GM19324 (cell line): Measurements from ENCODE around the gene MALT1.
"Not testable (repeated sequence)": the region's sequence is repeated elsewhere in the genome, so short reads cannot be mapped to it uniquely, and the experiment has no call there.

ENCODE experiments used
- ATAC-seq: cut with Tn5 transposase; IDR thresholded peaks from one replicate; pipeline ENCODE4 v1.9.1; 2021; ENCODE audit warnings: mild to moderate bottlenecking, moderate library complexity; ENCODE audit not compliant: unreplicated experiment, low FRiP score

MALT1 gene, protein sequence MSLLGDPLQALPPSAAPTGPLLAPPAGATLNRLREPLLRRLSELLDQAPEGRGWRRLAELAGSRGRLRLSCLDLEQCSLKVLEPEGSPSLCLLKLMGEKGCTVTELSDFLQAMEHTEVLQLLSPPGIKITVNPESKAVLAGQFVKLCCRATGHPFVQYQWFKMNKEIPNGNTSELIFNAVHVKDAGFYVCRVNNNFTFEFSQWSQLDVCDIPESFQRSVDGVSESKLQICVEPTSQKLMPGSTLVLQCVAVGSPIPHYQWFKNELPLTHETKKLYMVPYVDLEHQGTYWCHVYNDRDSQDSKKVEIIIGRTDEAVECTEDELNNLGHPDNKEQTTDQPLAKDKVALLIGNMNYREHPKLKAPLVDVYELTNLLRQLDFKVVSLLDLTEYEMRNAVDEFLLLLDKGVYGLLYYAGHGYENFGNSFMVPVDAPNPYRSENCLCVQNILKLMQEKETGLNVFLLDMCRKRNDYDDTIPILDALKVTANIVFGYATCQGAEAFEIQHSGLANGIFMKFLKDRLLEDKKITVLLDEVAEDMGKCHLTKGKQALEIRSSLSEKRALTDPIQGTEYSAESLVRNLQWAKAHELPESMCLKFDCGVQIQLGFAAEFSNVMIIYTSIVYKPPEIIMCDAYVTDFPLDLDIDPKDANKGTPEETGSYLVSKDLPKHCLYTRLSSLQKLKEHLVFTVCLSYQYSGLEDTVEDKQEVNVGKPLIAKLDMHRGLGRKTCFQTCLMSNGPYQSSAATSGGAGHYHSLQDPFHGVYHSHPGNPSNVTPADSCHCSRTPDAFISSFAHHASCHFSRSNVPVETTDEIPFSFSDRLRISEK

DNA sequence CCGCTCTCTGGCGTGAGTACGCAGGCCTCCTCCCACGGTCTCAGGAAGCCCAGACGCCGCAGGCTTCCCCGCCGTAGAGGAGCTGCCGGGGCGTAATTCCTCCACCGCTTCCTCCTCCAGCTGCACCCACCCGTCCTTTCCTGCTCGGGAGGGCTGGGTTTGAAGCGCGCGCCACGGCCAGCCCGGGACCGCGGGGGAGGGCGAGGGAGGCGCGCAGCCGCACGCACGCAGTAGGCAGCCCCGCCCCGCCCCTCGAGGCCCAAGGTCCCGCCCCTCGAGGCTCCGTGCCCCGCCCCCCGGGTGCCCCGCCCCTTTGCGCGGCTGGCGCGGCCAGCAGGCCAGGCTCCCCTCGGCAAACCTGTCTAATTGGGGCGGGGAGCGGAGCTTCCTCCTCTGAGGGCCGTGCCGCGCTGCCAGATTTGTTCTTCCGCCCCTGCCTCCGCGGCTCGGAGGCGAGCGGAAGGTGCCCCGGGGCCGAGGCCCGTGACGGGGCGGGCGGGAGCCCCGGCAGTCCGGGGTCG lies at the start of gene MALT1:
MALT1 (plus strand) TSS at position 355 of the 521 bp plus-strand sequence. CDS start 179 bp downstream, outside the sequence.
- peak; percentile 88 for ATAC-seq

DNA sequence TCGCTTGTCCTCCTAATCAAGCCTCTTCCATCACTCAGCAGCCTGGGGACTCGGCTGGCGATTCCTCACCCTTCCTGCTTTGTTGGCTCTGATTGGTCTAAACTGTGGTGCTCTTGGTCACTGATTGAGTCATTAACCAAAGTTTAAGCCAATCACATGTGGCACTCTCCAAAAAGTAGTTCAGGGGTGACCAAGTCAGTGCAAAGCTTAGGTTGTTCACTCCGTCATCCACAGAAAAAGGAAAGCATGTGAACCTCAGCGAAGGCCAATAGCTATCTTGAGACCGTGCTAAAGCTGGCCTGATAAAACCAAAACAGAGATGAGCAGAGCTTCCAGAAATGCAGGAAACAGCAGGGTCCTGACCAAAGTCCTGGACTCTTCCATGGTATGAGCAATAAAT lies 47.3 kb upstream of the MALT1 start:
- no peak for ATAC-seq

DNA sequence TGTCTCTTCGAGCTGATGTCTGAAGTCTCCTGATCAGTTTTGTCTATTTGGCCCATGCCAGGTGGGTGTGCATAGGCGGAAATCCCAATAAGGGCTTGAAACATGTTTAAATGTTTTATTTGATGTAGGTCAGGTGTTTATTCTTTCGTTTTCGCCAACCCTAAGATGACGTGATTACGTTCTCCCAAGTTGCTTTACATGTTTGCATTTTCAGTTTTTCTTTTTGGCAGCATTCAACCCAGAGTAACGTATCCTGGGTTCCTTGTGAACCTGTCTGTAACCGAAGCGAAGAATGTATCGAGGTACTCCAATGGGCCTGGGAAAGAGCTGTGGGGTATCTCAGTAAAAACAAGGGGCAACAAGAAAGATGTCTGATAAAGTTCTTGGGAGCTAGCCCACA lies 45.4 kb upstream of the MALT1 start:
- ATAC-seq, result no peak

DNA sequence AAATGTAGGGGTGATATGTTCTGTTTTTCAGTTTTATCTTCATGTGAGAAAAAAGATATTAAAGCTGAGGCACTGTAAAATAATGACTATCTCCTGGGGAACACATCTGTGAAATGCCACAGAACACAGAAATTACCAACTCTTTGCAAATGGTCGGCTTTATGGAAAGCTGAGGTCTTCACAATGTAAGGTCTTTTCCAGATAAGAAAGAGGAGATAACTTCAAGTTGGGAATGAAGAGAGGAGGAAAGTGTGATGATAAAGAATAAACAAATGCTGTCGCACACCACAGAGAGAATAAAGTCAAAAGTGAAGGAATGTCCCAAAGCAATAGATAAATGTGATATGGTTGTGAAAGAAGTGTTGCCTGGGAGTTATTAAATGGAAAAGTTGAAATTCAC lies 41.2 kb upstream of the MALT1 start:
- ATAC-seq, result no peak

DNA sequence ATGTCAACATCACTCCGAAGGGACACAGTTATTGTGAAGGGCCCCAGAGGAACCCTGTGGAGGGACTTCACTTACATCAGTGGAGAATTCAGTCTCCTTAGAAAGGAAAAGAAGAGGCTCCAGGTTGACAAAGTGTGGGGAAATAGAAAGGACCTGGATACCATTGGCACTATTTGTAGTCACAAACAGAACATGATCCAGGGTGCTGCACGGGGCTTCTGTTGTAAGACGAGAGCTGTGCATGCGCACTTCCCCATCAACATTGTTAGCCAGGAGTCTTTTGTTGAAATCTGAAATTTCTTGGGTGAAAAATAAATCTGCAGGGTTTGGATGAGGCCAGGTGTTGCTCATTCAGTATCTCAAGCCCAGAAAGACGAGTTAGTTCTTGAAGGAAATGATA lies 40.0 kb upstream of the MALT1 start:
- ATAC-seq, result no peak

DNA sequence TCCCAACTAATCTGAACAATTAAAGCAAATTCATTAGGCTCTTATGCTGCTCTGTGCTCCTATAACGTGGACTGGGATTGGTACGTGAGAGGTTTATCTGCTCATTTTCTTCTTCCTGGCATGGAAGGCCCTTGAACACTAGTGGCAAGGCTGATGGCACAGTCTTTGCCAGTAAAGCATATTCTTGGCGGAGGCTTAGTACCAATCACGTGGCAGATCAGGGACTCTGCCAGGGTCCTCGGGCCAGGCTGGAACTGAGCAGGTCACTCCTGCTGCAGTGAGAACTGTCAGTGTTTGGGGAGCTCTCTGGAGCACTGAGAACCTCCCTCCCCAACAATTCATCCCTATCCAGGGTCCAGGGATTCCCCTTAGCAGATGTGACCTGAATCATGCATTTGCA lies 38.7 kb upstream of the MALT1 start:
- no peak for ATAC-seq

DNA sequence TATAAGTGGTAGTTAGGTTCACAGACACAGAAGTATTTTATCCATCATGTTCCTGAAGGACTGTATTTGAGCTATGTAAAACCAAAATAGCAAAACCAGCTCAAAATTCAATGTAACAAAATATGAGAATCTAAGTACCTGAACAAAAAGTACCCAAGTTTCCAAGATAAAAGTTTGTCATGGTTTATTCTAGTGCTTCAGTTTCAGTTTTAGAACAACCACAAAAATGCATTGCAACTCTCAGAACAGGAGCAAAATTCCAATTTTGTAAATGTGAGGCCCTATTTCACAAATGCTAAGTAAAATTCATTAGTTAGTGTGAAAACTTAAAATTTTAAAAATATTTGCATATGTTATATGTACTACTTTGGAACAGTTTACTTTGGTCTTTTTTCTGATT lies 37.4 kb upstream of the MALT1 start:
- ATAC-seq, result no peak

DNA sequence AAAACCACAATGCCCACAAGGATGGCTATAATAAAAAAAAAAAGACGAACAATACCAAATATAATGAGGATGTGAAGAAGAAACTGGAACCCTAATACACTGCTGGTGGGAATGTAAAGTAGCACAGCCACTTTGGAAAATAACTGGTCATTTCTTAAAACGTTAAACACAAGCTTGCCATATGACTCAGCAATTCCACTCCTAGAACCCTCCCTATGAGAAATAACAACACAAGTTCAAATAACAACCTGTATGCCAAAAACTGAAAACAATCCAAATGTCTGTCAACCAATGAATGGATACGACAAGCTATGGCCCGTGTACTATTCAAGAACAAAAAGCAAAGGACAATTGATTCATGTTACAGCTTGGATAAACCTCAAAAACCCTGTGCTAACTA lies 35.4 kb upstream of the MALT1 start:
- no peak for ATAC-seq

DNA sequence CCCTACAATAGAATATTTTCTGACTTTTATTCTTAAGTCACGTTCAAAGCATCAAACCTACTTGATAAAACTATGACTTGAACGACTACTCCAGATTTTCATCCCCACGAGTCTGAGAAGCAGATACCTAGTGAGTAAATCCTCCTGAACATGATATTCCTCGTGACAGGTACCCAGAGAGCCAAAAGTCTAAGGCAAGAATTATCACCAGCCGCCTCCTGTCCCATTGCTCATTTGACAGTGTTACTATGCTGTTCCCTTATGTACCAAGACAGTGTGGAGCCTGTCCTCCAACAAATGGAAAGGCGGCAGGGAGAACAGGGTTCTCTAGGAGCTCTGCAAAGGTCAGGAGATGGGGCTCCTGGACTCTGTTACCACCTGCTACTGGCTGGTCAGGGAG lies 34.1 kb upstream of the MALT1 start:
- no peak for ATAC-seq

DNA sequence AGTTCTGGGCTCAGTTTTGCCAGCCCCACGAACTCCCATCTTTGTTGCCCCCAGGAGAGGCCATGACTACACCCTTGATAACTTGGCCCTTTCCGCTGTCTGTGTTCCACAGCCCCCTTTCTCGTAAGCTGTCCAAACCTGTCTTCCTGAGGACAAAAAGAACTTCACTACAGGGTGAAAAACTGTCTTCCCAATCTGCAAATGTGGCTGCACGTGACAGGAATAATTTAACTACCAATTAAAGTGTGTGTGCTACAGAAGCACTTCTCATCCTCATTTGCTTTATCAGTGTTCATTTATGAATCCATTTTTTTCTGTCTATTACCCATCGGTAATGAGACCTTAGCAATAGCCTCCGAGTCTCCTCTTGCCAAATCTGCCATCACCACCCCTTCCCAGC lies 33.3 kb upstream of the MALT1 start:
- ATAC-seq, result no peak

DNA sequence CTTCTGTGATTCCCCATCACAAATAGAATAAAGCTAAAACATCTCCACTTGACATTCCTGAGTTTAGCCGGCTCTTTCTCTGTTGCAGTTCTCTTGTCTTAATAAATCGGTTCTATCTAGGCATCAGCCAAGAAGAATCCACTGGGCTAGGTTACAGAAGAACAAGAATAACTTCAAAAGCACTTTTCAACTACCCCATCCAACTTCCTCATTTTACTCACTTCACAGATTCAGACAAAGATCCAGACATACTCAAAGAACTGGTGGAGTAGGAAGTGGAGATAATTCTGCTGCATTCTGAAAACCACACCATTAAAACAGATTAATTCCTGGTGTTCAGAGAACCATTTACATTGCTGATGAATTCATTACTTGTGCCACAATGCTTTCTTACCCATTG lies 32.8 kb upstream of the MALT1 start:
- no peak for ATAC-seq

DNA sequence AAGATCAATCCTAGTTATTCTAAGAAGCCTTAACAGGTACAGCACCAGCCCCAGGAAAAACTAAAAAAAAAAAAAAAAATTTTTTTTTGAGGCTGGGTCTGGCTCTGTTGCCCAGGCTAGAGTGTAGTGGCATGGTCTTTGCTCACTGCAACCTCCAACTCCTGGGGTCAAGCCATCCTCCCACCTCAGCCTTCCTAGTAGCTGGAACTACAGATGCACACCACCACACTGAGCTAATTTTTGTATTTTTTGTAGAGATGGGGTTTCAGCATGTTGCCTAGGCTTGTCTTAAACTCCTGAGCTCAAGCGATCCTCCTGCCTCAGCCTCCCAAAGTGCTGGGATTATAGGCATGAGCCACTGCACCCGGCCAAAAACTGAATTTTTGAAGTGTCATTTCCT lies 32.0 kb upstream of the MALT1 start:
- ATAC-seq, result no peak

DNA sequence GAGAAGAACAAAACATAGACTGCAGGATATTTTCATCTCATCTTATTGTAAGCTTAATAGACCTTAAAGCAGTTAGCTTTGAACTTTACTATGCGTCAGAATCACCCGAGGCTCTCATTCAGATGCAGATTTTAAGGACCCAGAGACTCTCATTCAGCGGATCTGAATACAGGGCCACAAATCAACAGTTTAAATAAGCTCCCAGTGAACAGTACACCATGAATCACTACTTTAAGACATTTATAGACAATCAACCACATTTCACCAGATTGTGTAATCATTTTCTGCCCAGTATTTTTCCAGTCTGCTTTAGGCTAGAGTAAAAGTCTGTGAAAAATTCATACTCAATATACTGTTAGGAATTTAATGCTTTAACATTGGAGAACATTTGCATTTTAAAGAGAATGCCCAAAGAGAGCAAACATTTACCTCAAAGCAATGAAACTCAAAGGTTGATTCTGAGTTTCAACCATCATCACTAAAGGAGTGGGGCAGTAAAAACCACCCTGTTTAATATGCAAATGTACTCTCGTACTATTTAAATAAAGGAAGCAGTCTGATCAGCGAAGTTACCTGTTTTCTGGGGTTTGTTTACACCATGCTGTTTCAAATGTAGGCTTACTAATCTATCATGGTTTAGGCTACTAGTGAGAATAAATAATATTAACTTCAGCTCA lies 31.4 kb upstream of the MALT1 start:
- peak; percentile 68 for ATAC-seq

DNA sequence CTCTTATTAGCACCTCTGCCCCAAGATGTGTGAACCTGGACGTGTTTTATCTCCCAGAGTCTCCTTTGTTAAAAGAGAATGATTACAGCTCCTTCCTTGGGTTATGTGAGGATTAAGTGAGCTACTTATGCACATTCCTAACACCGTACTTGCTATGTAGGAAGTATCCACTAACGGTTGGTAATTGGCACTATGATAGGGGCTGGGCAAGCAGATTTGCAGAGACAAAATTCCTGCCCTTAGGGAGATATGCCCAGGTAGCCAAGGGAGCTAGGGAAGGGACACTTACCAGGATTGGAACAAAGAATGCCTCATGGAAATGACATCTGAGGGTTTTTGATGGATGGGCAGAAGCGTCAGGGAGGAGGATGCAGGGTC lies 30.8 kb upstream of the MALT1 start:
- no peak for ATAC-seq

DNA sequence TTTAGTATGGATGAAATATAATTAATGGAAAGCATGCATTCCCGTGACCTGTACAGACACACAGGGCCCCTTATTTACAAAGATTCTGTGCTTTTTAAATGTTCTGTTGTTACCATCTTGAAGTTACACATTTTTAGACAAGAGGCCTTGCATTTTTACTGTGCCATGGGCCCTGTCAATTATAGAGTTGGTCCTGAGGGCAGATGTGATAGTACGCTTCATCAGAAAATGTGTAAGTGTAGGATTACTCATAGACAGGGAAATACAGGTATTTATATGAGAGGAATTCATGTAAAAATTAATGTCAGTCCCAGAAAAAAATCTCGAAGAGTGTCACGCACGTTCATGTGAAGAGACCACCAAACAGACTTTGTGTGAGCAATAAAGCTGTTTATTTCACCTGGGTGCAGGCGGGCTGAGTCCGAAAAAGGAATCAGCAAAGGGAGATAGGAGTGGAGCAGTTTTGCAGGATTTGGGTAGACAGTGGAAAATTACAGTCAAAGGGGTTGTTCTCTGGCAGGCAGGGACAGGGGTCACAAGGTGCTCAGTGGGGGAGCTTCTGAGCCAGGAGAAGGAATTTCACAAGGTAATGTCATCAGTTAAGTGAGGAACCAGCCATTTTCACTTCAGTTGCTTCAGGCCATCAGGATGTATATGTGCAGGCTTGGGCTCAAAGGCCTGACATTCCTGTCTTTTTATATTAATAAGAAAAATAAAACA lies 30.2 kb upstream of the MALT1 start:
- ATAC-seq, result no peak

DNA sequence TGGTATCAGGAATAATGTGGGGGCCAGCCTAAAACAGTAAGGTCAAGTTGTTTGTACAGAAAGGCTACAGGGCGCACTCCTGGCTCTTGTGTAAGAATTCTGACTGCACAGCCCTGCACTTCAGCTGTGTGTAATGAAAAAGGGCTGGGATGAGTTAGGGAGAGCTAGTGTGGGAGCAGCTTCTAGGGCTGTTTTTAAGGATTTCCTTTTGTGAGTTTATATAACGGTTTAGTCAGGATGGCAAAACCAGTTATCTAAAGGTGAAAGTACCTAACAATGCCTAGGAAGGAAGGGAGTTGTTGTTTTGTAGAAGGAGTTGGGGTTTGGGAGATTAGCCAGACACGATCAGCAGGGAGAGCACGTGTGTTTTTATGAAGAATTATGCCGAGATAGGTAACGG lies 27.7 kb upstream of the MALT1 start:
- ATAC-seq, result not testable (repeated sequence)

DNA sequence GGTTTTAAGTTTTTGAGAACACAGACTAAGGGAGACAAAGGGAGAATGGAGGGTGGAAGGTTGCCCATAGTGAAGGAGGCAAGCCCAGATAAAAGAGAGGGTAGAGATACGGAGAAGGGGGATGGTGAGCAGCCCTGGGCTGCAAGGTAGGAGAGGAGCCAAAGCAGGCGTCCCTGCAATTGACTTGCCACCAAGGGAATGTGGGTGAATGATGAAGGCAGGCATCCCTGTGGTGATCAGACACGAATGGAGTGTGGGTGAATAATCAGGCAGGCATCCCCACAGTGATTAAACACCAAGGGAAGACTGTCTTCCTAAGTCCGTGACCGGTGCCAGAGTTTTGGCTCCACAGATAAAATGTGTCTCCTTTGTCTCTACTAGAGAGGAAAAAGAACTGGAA lies 25.9 kb upstream of the MALT1 start:
- no peak for ATAC-seq

DNA sequence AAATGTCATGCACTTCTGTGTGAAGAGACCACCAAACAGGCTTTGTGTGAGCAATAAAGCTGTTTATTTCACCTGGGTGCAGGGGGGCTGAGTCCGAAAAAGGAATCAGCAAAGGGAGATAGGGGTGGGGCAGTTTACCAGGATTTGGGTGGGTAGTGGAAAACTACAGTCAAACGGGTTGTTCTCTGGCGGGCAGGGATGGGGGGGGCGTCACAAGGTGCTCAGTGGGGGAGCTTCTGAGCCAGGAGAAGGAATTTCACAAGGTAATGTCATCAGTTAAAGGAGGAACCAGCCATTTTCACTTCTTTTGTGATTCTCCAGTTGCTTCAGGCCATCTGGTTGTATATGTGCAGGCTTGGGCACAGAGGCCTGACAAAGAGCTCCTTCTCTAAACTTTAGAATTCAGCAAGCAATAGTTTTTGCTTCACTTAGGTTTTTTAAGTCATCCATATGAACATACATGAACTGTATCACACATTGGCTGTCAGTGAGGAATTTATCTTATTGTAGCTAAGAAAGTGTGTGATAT lies 24.9 kb upstream of the MALT1 start:
- no peak for ATAC-seq

DNA sequence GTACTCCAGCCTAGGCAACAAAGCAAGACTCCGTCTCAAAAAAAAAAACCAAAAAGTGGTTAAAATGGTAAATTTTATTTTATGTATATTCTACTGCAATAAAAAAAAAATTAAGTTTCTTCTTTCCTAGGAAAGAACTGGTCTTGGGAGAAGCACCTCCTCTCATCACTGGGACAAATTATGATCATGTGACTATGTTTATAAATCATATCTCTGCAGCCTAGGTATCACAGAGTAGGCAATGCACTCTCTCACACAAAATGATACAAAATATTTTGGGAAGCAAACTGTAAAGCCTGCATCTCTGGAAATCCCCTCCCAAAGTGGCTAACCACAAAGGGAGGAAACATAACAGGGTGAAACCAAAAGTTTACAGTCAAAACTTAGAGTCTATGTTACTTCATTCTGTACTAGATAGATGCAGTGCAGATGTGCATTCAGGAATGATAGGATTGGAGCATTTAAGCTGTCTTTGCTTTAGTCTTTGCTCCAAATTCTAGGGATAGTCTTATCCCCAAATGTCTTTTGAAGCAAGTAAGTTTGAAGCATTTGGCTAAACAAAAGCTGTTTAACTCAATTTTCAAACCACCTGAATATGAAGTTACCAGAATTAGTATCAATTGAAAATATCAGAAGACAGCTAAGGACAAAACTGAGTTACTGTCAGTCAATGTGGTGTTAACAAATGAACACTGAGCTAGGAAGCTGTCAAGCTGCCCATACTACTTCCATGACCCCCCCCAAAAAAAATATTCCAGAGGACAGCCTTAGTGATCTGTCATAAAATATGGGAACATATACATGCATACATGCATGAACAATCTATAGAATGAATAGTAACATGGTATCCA lies 21.1 kb upstream of the MALT1 start:
- peak; percentile 72 for ATAC-seq
